H9 (cell line): ENCODE data around the gene ANAPC13. TPM values are rescaled to one million over a fixed set of nuclear protein-coding genes. Genes with fewer than 3 reads are reported as not detected.

Source experiments
- DNase-seq: peaks from one replicate; pipeline ENCODE4 v3.0.0-alpha.2; 2017
- H2AFZ ChIP-seq: one replicate; pipeline ENCODE4 v1.6.1; 2013; ENCODE audit warnings: mild to moderate bottlenecking, low read length, control low read depth, moderate library complexity
- H2AK5ac ChIP-seq: 2 replicates; pipeline ENCODE4 v1.6.1; 2013; ENCODE audit warnings: low read length, control low read depth, mixed read lengths; ENCODE audit not compliant: insufficient read length
- H2BK120ac ChIP-seq: one replicate; pipeline ENCODE4 v1.6.1; 2013; ENCODE audit warnings: low read depth, mild to moderate bottlenecking, low read length, control low read depth, inconsistent platforms; ENCODE audit not compliant: poor library complexity, severe bottlenecking
- H2BK12ac ChIP-seq: 2 replicates; pipeline ENCODE4 v1.6.1; 2013; ENCODE audit warnings: low read length, control low read depth, mixed read lengths, low read depth; ENCODE audit not compliant: insufficient read length
- H2BK15ac ChIP-seq: 2 replicates; pipeline ENCODE4 v1.6.1; 2013; ENCODE audit warnings: low read depth, low read length, control low read depth
- H2BK20ac ChIP-seq: one replicate; pipeline ENCODE4 v1.6.1; 2013; ENCODE audit warnings: low read depth, mild to moderate bottlenecking, low read length, control low read depth, inconsistent platforms; ENCODE audit not compliant: poor library complexity, severe bottlenecking
- H2BK5ac ChIP-seq: 2 replicates; pipeline ENCODE4 v1.6.1; 2013; ENCODE audit warnings: low read length, control low read depth, mixed read lengths; ENCODE audit not compliant: insufficient read length
- H3K14ac ChIP-seq: 2 replicates; pipeline ENCODE4 v1.6.1; 2013; ENCODE audit warnings: low read length, control low read depth; ENCODE audit not compliant: insufficient read depth
- H3K18ac ChIP-seq: 2 replicates; pipeline ENCODE4 v1.6.1; 2013; ENCODE audit warnings: low read depth, mild to moderate bottlenecking, mixed read lengths, low read length, control low read depth; ENCODE audit not compliant: insufficient read length
- H3K23ac ChIP-seq: 2 replicates; pipeline ENCODE4 v1.6.1; 2013; ENCODE audit warnings: low read length, control low read depth, mixed read lengths, low read depth; ENCODE audit not compliant: insufficient read length
- H3K23me2 ChIP-seq: 2 replicates; pipeline ENCODE4 v1.6.1; 2013; ENCODE audit warnings: low read depth, mild to moderate bottlenecking, mixed read lengths, low read length, control low read depth; ENCODE audit not compliant: insufficient read length, poor library complexity, severe bottlenecking
- H3K27ac ChIP-seq: 2 replicates; pipeline ENCODE4 v1.5.1; 2013; ENCODE audit warnings: low read length, control low read depth, mixed read lengths, low read depth; ENCODE audit not compliant: insufficient read length
- H3K27me3 ChIP-seq: 2 replicates; pipeline ENCODE4 v1.6.1; 2013; ENCODE audit warnings: low read length, control low read depth, inconsistent platforms; ENCODE audit not compliant: insufficient read depth
- H3K4ac ChIP-seq: 2 replicates; pipeline ENCODE4 v1.6.1; 2013; ENCODE audit warnings: low read depth, mild to moderate bottlenecking, control low read depth, inconsistent platforms, low read length, moderate library complexity
- H3K4me1 ChIP-seq: 2 replicates; pipeline ENCODE4 v1.6.1; 2013; ENCODE audit warnings: low read length, control low read depth, inconsistent platforms; ENCODE audit not compliant: insufficient read depth
- H3K4me2 ChIP-seq: 2 replicates; pipeline ENCODE4 v1.6.1; 2013; ENCODE audit warnings: low read length, control low read depth, mixed read lengths; ENCODE audit not compliant: insufficient read length, insufficient read depth
- H3K56ac ChIP-seq: 2 replicates; pipeline ENCODE4 v1.6.1; 2013; ENCODE audit warnings: low read depth, mild to moderate bottlenecking, mixed read lengths, low read length, control low read depth; ENCODE audit not compliant: insufficient read length
- H3K79me1 ChIP-seq: 2 replicates; pipeline ENCODE4 v1.6.1; 2013; ENCODE audit warnings: low read depth, mild to moderate bottlenecking, moderate library complexity, low read length, control low read depth, inconsistent platforms; ENCODE audit not compliant: insufficient read depth, poor library complexity, severe bottlenecking
- H3K79me2 ChIP-seq: 2 replicates; pipeline ENCODE4 v1.6.1; 2013; ENCODE audit warnings: low read length, control low read depth, inconsistent platforms; ENCODE audit not compliant: insufficient read depth
- H3K9ac ChIP-seq: 2 replicates; pipeline ENCODE4 v1.6.1; 2013; ENCODE audit warnings: low read length, control low read depth, mixed read lengths; ENCODE audit not compliant: insufficient read length; ENCODE audit errors: extremely low read depth
- H3K9me3 ChIP-seq: one replicate; pipeline ENCODE4 v1.6.1; 2013; ENCODE audit warnings: low read depth, low read length, inconsistent platforms; ENCODE audit not compliant: control insufficient read depth
- H3T11ph ChIP-seq: one replicate; pipeline ENCODE4 v1.6.1; 2013; ENCODE audit warnings: mild to moderate bottlenecking, low read length, control low read depth, inconsistent platforms
- H4K20me1 ChIP-seq: one replicate; pipeline ENCODE4 v1.6.1; 2013; ENCODE audit not compliant: control insufficient read depth, insufficient read length, insufficient read depth
- H4K5ac ChIP-seq: 2 replicates; pipeline ENCODE4 v1.6.1; 2013; ENCODE audit warnings: low read depth, mild to moderate bottlenecking, mixed read lengths, low read length, control low read depth; ENCODE audit not compliant: insufficient read length
- H4K8ac ChIP-seq: replicated peaks from 2 replicates; pipeline ENCODE4 v1.6.1; 2013; ENCODE audit warnings: low read length, control low read depth, mixed read lengths, low read depth; ENCODE audit not compliant: insufficient read length
- H4K91ac ChIP-seq: 2 replicates; pipeline ENCODE4 v1.6.1; 2013; ENCODE audit warnings: low read depth, mild to moderate bottlenecking, moderate library complexity, mixed read lengths, low read length, control low read depth; ENCODE audit not compliant: insufficient read length
- H3K27ac Mint-ChIP-seq, 3 experiments: 2 replicates in 2 of 3; 3 replicates in 1 of 3; pipeline ENCODE4 v1.8.0; 2020 to 2021; ENCODE audit warnings: mixed read lengths in 3 of 3, mild to moderate bottlenecking in 1 of 3, moderate library complexity in 1 of 3
- H3K27me3 Mint-ChIP-seq: 2 replicates; pipeline ENCODE4 v1.8.0; 2021; ENCODE audit warnings: low read depth, mild to moderate bottlenecking, moderate library complexity, mixed read lengths
- H3K36me3 Mint-ChIP-seq, 3 experiments: 2 replicates in 2 of 3; 3 replicates in 1 of 3; pipeline ENCODE4 v1.8.0; 2020 to 2021; ENCODE audit warnings: low read depth in 3 of 3, mixed read lengths in 3 of 3; ENCODE audit not compliant: insufficient read depth in 1 of 3
- H3K4me1 Mint-ChIP-seq, 2 experiments: 2 replicates each; pipeline ENCODE4 v1.8.0; 2020; ENCODE audit warnings: mixed read lengths in 2 of 2
- H3K4me3 Mint-ChIP-seq, 2 experiments: 2 replicates in 1 of 2; 3 replicates in 1 of 2; pipeline ENCODE4 v1.8.0; 2020 to 2021; ENCODE audit warnings: mild to moderate bottlenecking in 2 of 2, mixed read lengths in 2 of 2, moderate library complexity in 1 of 2
- H3K9me3 Mint-ChIP-seq, 2 experiments: 2 replicates in 1 of 2; 3 replicates in 1 of 2; pipeline ENCODE4 v1.8.0; 2020; ENCODE audit warnings: mild to moderate bottlenecking in 2 of 2, mixed read lengths in 2 of 2, moderate library complexity in 1 of 2
- WGBS: extraction: QIAGEN DNeasy Blood & Tissue Kit; methylation state at CpG from one replicate; pipeline ENCODE4 v1.1.7; 2013; ENCODE audit warnings: missing lambda C conversion rate, low lambda C conversion rate, mixed read lengths; ENCODE audit not compliant: insufficient read length; ENCODE audit errors: extremely low coverage; 5-methylcytosine and 5-hydroxymethylcytosine counted together
- total RNA-seq: library from RNA; stranded (reverse); gene quantifications from 2 replicates; pipeline ENCODE4 v1.2.1, GENCODE V29; 2021
- TF ChIP-seq, protein P1 (sequence below): fragments of 200-600 bp; sonication (generic); conservative IDR thresholded peaks from 3 replicates; pipeline ENCODE4 v1.8.0; 2021; ENCODE audit warnings: antibody characterized with exemption, mild to moderate bottlenecking

Gene ANAPC13
- total RNA-seq, 1 experiment from 2014 or later = 42.8 TPM

DNA sequence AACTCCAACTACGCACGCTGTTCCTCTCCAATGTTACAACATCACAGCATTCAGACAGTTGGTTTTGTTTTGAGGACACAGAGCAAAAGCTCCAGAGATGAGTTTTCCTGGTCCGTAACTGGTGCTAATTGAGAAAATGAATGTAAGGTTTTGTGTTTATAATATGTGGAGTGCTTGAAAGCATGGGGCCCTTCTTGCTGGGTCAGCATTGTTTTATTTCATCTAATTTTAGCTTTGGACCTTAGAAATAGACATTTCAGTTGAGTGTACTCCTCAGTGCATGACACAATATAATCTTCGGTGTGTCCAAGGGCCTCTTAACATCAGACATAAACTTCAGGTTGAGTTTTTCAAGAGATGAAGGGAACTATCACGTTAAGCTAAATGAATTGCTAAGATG, 37.1 kb downstream of the ANAPC13 start:
- no peak overlapping the region for H4K5ac ChIP-seq
- Mint-ChIP-seq H3K4me1 (peaks cover 15 to 18% of the 10 kb centered on the region in 2 experiments), H3K9me3 (peaks cover 7 to 10% of the 10 kb centered on the region in 2 experiments; a peak in 4 of 5 replicates), H3K27ac (no peak overlapping the region), H3K27me3 (peaks cover 44% of the 10 kb centered on the region), H3K36me3 (peaks cover 0 to 8% (median 0%) of the 10 kb centered on the region in 3 experiments; a peak in 1 of 7 replicates), H3K4me3 (no peak overlapping the region)
- H3K4me1 ChIP-seq = no peaks in the 10 kb centered on the region
- DNase-seq = no peak
- H3K27ac ChIP-seq = no peak overlapping the region
- WGBS = no CpG with 5 or more reads among the region's 5 CpGs
- no peak overlapping the region for H3K56ac ChIP-seq
- H3K9ac ChIP-seq = no peak overlapping the region
- no peak overlapping the region for H2BK20ac ChIP-seq
- H3K4ac ChIP-seq = no peak overlapping the region
- no peak overlapping the region for H2AFZ ChIP-seq
- H4K91ac ChIP-seq = no peak overlapping the region
- H3K4me2 ChIP-seq = no peak overlapping the region
- H3K9me3 ChIP-seq = no peaks in the 10 kb centered on the region
- TF ChIP-seq, protein P1, sequence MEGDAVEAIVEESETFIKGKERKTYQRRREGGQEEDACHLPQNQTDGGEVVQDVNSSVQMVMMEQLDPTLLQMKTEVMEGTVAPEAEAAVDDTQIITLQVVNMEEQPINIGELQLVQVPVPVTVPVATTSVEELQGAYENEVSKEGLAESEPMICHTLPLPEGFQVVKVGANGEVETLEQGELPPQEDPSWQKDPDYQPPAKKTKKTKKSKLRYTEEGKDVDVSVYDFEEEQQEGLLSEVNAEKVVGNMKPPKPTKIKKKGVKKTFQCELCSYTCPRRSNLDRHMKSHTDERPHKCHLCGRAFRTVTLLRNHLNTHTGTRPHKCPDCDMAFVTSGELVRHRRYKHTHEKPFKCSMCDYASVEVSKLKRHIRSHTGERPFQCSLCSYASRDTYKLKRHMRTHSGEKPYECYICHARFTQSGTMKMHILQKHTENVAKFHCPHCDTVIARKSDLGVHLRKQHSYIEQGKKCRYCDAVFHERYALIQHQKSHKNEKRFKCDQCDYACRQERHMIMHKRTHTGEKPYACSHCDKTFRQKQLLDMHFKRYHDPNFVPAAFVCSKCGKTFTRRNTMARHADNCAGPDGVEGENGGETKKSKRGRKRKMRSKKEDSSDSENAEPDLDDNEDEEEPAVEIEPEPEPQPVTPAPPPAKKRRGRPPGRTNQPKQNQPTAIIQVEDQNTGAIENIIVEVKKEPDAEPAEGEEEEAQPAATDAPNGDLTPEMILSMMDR = no peak
- no peak overlapping the region for H4K8ac ChIP-seq
- no peaks in the 10 kb centered on the region for H4K20me1 ChIP-seq
- no peak overlapping the region for H3K18ac ChIP-seq
- no peak overlapping the region for H2BK5ac ChIP-seq
- no peak overlapping the region for H2BK15ac ChIP-seq
- H2AK5ac ChIP-seq = no peak overlapping the region
- no peaks in the 10 kb centered on the region for H3K23me2 ChIP-seq
- H3K79me1 ChIP-seq = no peaks in the 10 kb centered on the region
- no peak overlapping the region for H2BK12ac ChIP-seq
- no peak overlapping the region for H3K23ac ChIP-seq
- no peaks in the 10 kb centered on the region for H3K79me2 ChIP-seq
- no peak overlapping the region for H3K14ac ChIP-seq
- H2BK120ac ChIP-seq = no peak overlapping the region
- no peak overlapping the region for H3T11ph ChIP-seq
- H3K27me3 ChIP-seq = no peaks in the 10 kb centered on the region
